Measurements from ENCODE around the gene MAFG. TPM values are rescaled to one million over a fixed set of nuclear protein-coding genes. Genes with fewer than 3 reads are reported as not detected.

Gene MAFG
- total RNA-seq, 1 experiment from 2014 or later = 36.1 TPM

DNA sequence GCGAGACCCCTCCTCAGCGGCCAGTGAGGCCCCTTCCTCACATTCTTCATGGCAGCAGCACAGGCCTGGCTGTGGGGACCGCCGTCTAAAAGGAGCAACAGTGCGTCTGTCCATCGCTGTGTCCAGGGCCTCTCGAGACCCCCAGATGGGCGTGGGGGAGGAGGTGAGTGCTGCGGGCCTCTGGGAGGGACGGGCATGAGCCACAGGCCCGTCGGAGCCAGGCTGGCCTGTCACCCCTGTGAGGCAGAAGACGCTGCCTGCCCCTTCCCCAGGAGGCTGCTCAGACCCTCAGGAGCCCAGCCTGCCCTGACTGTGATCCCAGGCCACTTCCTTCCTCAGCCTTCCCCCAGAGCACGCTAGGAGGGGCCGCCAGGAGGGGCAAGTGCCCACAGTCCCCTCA lies 11.7 kb upstream of the MAFG start:
- Mint-ChIP-seq H3K4me3 (ENCODE audit: low read depth, unreplicated experiment) (no peak overlapping the region), H3K27ac (ENCODE audit: unreplicated experiment) (no peak overlapping the region), H3K9me3 (ENCODE audit: low read depth, unreplicated experiment) (no peaks in the 10 kb centered on the region), H3K27me3 (ENCODE audit: unreplicated experiment) (no peaks in the 10 kb centered on the region), H3K36me3 (ENCODE audit: insufficient read depth, unreplicated experiment) (peaks cover 36% of the 10 kb centered on the region), H3K4me1 (ENCODE audit: low read depth, unreplicated experiment) (peaks cover 16% of the 10 kb centered on the region)
- no peak for DNase-seq
- TF ChIP-seq, protein P1, sequence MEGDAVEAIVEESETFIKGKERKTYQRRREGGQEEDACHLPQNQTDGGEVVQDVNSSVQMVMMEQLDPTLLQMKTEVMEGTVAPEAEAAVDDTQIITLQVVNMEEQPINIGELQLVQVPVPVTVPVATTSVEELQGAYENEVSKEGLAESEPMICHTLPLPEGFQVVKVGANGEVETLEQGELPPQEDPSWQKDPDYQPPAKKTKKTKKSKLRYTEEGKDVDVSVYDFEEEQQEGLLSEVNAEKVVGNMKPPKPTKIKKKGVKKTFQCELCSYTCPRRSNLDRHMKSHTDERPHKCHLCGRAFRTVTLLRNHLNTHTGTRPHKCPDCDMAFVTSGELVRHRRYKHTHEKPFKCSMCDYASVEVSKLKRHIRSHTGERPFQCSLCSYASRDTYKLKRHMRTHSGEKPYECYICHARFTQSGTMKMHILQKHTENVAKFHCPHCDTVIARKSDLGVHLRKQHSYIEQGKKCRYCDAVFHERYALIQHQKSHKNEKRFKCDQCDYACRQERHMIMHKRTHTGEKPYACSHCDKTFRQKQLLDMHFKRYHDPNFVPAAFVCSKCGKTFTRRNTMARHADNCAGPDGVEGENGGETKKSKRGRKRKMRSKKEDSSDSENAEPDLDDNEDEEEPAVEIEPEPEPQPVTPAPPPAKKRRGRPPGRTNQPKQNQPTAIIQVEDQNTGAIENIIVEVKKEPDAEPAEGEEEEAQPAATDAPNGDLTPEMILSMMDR (IDR thresholded peaks at IDR 0.05; ENCODE audit: unreplicated experiment) = no peak
- intact Hi-C loops (cut with micrococcal nuclease; ENCODE audit: unreplicated experiment) = no loop called here
- BruUV-seq (replicated peaks) = no TSS peak
- CTCF ChIA-PET = no interaction called here

DNA sequence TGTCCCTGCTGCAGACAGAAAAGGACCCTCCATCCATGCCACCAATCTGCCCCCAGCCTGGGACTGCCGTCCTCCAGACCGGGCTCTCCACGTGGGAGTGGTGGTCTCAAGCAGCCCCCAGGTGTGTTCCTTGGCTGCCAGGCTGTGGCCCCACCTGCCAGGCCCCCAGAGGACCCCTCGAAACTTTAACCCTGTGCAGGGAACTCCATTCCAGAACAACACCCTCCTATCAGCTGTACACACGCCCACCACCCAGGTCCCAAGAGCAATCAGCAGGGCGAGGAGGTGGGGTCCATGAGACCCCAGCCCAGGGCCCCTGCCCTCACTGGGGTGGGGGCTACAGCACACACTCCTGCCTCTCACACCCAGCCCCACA lies 8.2 kb upstream of the MAFG start:
- no TSS peak for BruUV-seq (replicated peaks)
- Mint-ChIP-seq H3K27ac (ENCODE audit: unreplicated experiment) (no peak overlapping the region), H3K27me3 (ENCODE audit: unreplicated experiment) (no peaks in the 10 kb centered on the region), H3K9me3 (ENCODE audit: low read depth, unreplicated experiment) (no peaks in the 10 kb centered on the region), H3K4me1 (ENCODE audit: low read depth, unreplicated experiment) (peaks cover 16% of the 10 kb centered on the region), H3K36me3 (ENCODE audit: insufficient read depth, unreplicated experiment) (peaks cover 70% of the 10 kb centered on the region), H3K4me3 (ENCODE audit: low read depth, unreplicated experiment) (peak overlapping the region; percentile 84)
- TF ChIP-seq, protein P1 (IDR thresholded peaks at IDR 0.05; ENCODE audit: unreplicated experiment) = no peak
- DNase-seq = no peak
- intact Hi-C loops (cut with micrococcal nuclease; ENCODE audit: unreplicated experiment) = no loop called here
- CTCF ChIA-PET = no interaction called here

DNA sequence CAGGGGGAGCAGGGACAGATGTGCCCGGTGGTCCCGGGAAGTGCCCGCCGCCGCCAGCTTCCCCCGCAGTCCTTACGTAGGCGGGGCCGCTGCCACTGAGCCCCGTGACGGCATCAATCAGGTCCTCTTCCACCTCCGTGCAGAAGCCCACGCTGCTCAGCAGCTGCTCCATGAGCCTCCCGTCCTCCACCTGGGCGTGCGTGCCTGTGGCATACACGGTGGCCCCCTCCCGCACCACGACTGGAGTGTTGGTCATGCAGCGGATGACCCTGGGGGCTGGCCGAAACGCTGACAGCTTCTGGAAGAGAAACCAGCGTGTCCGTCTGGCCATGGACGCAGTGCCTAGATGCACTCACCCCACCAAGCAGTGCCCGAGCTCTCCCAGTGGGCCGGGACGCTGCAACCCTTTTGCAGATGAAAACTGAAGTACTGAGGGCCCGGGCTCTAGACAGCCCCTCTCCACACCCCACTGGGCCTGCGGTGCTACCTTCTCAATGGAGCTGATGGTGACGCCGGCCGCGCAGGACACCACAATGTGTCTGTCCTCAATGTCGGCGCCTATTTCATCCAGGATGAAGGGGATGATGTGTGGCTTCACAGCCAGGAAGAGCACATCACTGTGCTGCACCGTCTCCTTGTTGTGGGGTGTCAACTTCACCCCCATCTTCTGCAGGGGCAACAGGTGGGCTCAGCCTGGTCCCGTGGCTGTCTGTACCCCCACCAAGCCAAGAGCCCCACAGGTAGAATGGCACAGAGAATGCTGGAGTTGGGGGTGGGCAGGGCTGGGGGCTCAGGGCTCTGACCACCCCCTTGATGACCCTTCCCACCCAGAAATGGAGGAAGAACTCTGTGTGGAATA lies 7.5 kb upstream of the MAFG start:
- no peak for DNase-seq
- H3K4me3 Mint-ChIP-seq (ENCODE audit: low read depth, unreplicated experiment) = peak overlapping the region; percentile 84
- CTCF ChIA-PET = no interaction called here
- TF ChIP-seq, protein P1 (IDR thresholded peaks at IDR 0.05; ENCODE audit: unreplicated experiment) = no peak
- BruUV-seq (replicated peaks) = no TSS peak
- no peak overlapping the region for H3K27ac Mint-ChIP-seq (ENCODE audit: unreplicated experiment)
- peaks cover 16% of the 10 kb centered on the region for H3K4me1 Mint-ChIP-seq (ENCODE audit: low read depth, unreplicated experiment)
- no peaks in the 10 kb centered on the region for H3K9me3 Mint-ChIP-seq (ENCODE audit: low read depth, unreplicated experiment)
- intact Hi-C loops (cut with micrococcal nuclease; ENCODE audit: unreplicated experiment) = no loop called here
- no peaks in the 10 kb centered on the region for H3K27me3 Mint-ChIP-seq (ENCODE audit: unreplicated experiment)
- H3K36me3 Mint-ChIP-seq (ENCODE audit: insufficient read depth, unreplicated experiment) = peaks cover 70% of the 10 kb centered on the region

DNA sequence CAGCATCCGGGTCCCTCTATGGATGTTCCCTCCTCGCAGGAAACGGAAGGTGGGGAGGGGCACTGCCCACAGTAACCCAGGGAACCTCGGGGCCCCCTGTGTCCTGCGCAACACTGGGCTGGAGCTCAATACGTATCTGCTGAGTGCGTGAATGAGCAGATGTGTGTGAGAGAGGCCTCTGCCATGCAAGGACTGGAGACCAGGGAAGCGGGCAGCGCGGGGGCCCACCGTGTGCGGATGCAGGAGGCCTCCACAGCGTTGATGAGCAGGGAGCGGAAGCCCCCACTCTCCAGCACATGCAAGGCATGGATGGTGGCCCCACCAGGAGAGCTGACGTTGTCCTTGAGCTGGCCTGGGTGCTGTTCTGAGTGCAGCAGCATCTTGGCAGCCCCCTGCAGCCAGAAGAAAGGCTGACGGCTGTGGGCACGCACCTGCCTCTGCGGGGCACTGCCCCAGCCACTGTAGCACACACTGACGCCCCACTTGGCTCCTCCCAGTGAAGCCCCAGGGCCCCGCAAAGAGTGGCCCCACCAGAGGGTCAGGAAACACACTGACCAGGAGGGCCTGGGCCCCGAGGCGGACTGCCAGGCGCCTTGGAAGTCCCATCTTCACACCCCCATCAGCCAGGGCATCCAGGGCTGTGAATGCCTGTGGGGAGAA lies 6.7 kb upstream of the MAFG start:
- Mint-ChIP-seq H3K9me3 (ENCODE audit: low read depth, unreplicated experiment) (no peaks in the 10 kb centered on the region), H3K27ac (ENCODE audit: unreplicated experiment) (peak overlapping the region; percentile 37), H3K4me1 (ENCODE audit: low read depth, unreplicated experiment) (peaks cover 16% of the 10 kb centered on the region), H3K27me3 (ENCODE audit: unreplicated experiment) (no peaks in the 10 kb centered on the region), H3K36me3 (ENCODE audit: insufficient read depth, unreplicated experiment) (peaks cover 71% of the 10 kb centered on the region), H3K4me3 (ENCODE audit: low read depth, unreplicated experiment) (peak overlapping the region; percentile 2)
- intact Hi-C loops (cut with micrococcal nuclease; ENCODE audit: unreplicated experiment) = no loop called here
- no TSS peak for BruUV-seq (replicated peaks)
- no peak for DNase-seq
- CTCF ChIA-PET = no interaction called here
- TF ChIP-seq, protein P1 (IDR thresholded peaks at IDR 0.05; ENCODE audit: unreplicated experiment) = no peak
